Measurements from ENCODE around the gene CACNA1H.
"Not testable (repeated sequence)": the region's sequence is repeated elsewhere in the genome, so short reads cannot be mapped to it uniquely, and the experiment has no call there.

Gene CACNA1H

GRCh38 chr16:1185460-1186207 lies 32.7 kb downstream of the CACNA1H start:
- peak in 7 of 58 donors; percentile 3 to 32 (median 22) for DNase-seq

- peak in 3 of 58 donors; percentile 10 for DNase-seq
Measured at GRCh38 chr16:1188432-1189189, 35.7 kb downstream of the CACNA1H start.

- DNase-seq, result no peak
Measured at GRCh38 chr16:1189455-1189854, 36.5 kb downstream of the CACNA1H start.

GRCh38 chr16:1190789-1191188 lies 37.9 kb downstream of the CACNA1H start:
- DNase-seq, result not testable (repeated sequence)

GRCh38 chr16:1192384-1193073 lies 39.6 kb downstream of the CACNA1H start:
- no peak for DNase-seq

- DNase-seq, result peak in 14 of 58 donors; percentile 5 to 74 (median 21)
Measured at GRCh38 chr16:1193143-1193824, 40.4 kb downstream of the CACNA1H start.

GRCh38 chr16:1193825-1194581 lies 41.1 kb downstream of the CACNA1H start:
- DNase-seq, result peak in 1 of 58 donors; percentile 3

- DNase-seq, result peak in 1 of 58 donors; percentile 33
Measured at GRCh38 chr16:1194665-1195392, 41.9 kb downstream of the CACNA1H start.

GRCh38 chr16:1195393-1195666 lies 42.4 kb downstream of the CACNA1H start:
- DNase-seq, result no peak

GRCh38 chr16:1196494-1196893 lies 43.6 kb downstream of the CACNA1H start:
- DNase-seq, result no peak

- no peak for DNase-seq
Measured at GRCh38 chr16:1197237-1197866, 44.4 kb downstream of the CACNA1H start.

- DNase-seq, result no peak
Measured at GRCh38 chr16:1198194-1198593, 45.3 kb downstream of the CACNA1H start.

- not testable (repeated sequence) for DNase-seq
Measured at GRCh38 chr16:1198671-1199346, 45.9 kb downstream of the CACNA1H start.

GRCh38 chr16:1199347-1200013 lies 46.6 kb downstream of the CACNA1H start:
- DNase-seq, result no peak

GRCh38 chr16:1200014-1200627 lies 47.2 kb downstream of the CACNA1H start:
- no peak for DNase-seq

- no peak for DNase-seq
Measured at GRCh38 chr16:1201444-1201843, 48.5 kb downstream of the CACNA1H start.

GRCh38 chr16:1202274-1202673 lies 49.4 kb downstream of the CACNA1H start:
- DNase-seq, result no peak

GRCh38 chr16:1204933-1205332 lies 52.0 kb downstream of the CACNA1H start:
- no peak for DNase-seq

Measured in anterior cingulate cortex (tissue), 58 donors.